ENCODE results near the gene NGRN. TPM values are rescaled to one million over a fixed set of nuclear protein-coding genes. Genes with fewer than 3 reads are reported as not detected.
A peak's percentile ranks its signal among the peaks of the same experiment; 100 is the strongest.

The NGRN gene
- total RNA-seq, 4 donors from 2014 or later = 49.2 to 71.3 (median 61.4) TPM

- TF ChIP-seq EP300 (IDR thresholded peaks at IDR 0.05) (no peak), POLR2AphosphoS5 (IDR thresholded peaks at IDR 0.05) (peak in 1 of 3 donors; percentile 19)
- Histone ChIP-seq H3K4me1 (peaks cover 43% of the 10 kb centered on the region), H3K9me3 (no peaks in the 10 kb centered on the region), H3K4me3 (peak within 1 kb of the TSS; percentile 88), H3K36me3 (peaks cover 36% of the 10 kb centered on the region), H3K27ac (peak within 1 kb of the TSS; percentile 92), H3K27me3 (no peaks in the 10 kb centered on the region)
- 21% methylated on average over 15 of the region's 49 CpGs for WGBS
- DNase-seq (ENCODE audit: low spot score in 2 of 2) = peak in 1 of 2 donors; percentile 92
These were observed 31.1 kb upstream of the NGRN start, which contains the start of gene GDPGP1 for GRCh38 chr15:90234096-90234988. Gene GDPGP1, plus strand, starts transcription at chr15:90234209. Its CDS starts 6,700 bp downstream, at chr15:90240909.

- Histone ChIP-seq H3K27ac (no peak overlapping the region), H3K27me3 (no peaks in the 10 kb centered on the region), H3K4me3 (no peak overlapping the region), H3K4me1 (peaks cover 7% of the 10 kb centered on the region), H3K9me3 (no peaks in the 10 kb centered on the region), H3K36me3 (peaks cover 31% of the 10 kb centered on the region)
- DNase-seq (ENCODE audit: low spot score in 2 of 2) = no peak
- WGBS = 71% methylated on average over 3 of the region's 3 CpGs
- TF ChIP-seq EP300 (IDR thresholded peaks at IDR 0.05) (no peak), POLR2AphosphoS5 (IDR thresholded peaks at IDR 0.05) (no peak), CTCF (IDR thresholded peaks at IDR 0.05) (no peak), POLR2A (IDR thresholded peaks at IDR 0.05) (no peak)
These were observed 26.1 kb upstream of the NGRN start for GRCh38 chr15:90239371-90239770.

- Histone ChIP-seq H3K27me3 (no peaks in the 10 kb centered on the region), H3K4me1 (no peaks in the 10 kb centered on the region), H3K36me3 (peaks cover 30% of the 10 kb centered on the region), H3K27ac (no peak overlapping the region), H3K9me3 (no peaks in the 10 kb centered on the region), H3K4me3 (no peak overlapping the region)
- 90% methylated on average over 5 of the region's 8 CpGs for WGBS
- DNase-seq (ENCODE audit: low spot score in 2 of 2) = no peak
- TF ChIP-seq EP300 (IDR thresholded peaks at IDR 0.05) (no peak), POLR2AphosphoS5 (IDR thresholded peaks at IDR 0.05) (no peak), POLR2A (IDR thresholded peaks at IDR 0.05) (no peak), CTCF (IDR thresholded peaks at IDR 0.05) (no peak)
These were observed 24.6 kb upstream of the NGRN start for GRCh38 chr15:90240856-90241255.

GRCh38 chr15:90241343-90242192 is 23.9 kb upstream of the NGRN start:
- H3K9me3 ChIP-seq = no peaks in the 10 kb centered on the region
- H3K4me3 ChIP-seq = no peak overlapping the region
- H3K4me1 ChIP-seq = no peaks in the 10 kb centered on the region
- no peak for TF ChIP-seq POLR2A (IDR thresholded peaks at IDR 0.05)
- TF ChIP-seq EP300 (IDR thresholded peaks at IDR 0.05) = no peak
- no peak for TF ChIP-seq POLR2AphosphoS5 (IDR thresholded peaks at IDR 0.05)
- TF ChIP-seq CTCF (IDR thresholded peaks at IDR 0.05) = no peak
- 91% methylated on average over 11 of the region's 22 CpGs for WGBS
- no peak for DNase-seq (ENCODE audit: low spot score in 2 of 2)
- H3K27me3 ChIP-seq = no peaks in the 10 kb centered on the region
- no peak overlapping the region for H3K27ac ChIP-seq
- H3K36me3 ChIP-seq = peaks cover 23% of the 10 kb centered on the region

- no peak for DNase-seq (ENCODE audit: low spot score in 2 of 2)
- 88% methylated on average over 9 of the region's 10 CpGs for WGBS
- no peak overlapping the region for H3K4me3 ChIP-seq
- no peaks in the 10 kb centered on the region for H3K27me3 ChIP-seq
- no peak overlapping the region for H3K27ac ChIP-seq
- no peaks in the 10 kb centered on the region for H3K9me3 ChIP-seq
- TF ChIP-seq EP300 (IDR thresholded peaks at IDR 0.05) (no peak), POLR2AphosphoS5 (IDR thresholded peaks at IDR 0.05) (no peak), CTCF (IDR thresholded peaks at IDR 0.05) (no peak)
- H3K4me1 ChIP-seq = peaks cover under 1% of the 10 kb centered on the region
- peaks cover 10% of the 10 kb centered on the region for H3K36me3 ChIP-seq
These were observed 21.4 kb upstream of the NGRN start for GRCh38 chr15:90243943-90244639.
